ENCODE data around the gene NPAS3.

The NPAS3 gene

DNA sequence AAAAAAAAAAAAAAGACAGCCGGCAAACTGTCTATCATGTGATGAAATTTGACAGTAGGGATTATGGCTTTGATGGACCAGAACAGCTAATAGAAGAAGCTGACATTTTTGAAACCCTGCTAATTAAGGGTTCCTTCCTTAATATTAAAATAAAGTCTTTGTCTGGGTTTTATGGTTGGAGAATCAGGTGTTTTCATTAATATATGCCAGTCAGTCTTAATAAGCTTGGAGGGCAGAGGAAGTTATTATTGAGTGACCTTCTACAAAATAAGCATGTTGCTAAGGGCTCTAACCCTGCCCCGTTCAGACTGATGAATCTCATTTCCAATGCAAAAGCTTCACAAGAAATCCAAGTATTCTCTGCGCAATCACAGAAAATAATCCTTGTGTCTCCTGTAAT, 722.4 kb downstream of the NPAS3 start:
- Mint-ChIP-seq H3K36me3 (ENCODE audit: low read depth) (no peaks in the 10 kb centered on the region), H3K27me3 (no peaks in the 10 kb centered on the region), H3K9me3 (no peaks in the 10 kb centered on the region), H3K4me3 (no peak overlapping the region), H3K4me1 (ENCODE audit: low read depth) (no peaks in the 10 kb centered on the region), H3K27ac (no peak overlapping the region)
- no peak for DNase-seq

DNA sequence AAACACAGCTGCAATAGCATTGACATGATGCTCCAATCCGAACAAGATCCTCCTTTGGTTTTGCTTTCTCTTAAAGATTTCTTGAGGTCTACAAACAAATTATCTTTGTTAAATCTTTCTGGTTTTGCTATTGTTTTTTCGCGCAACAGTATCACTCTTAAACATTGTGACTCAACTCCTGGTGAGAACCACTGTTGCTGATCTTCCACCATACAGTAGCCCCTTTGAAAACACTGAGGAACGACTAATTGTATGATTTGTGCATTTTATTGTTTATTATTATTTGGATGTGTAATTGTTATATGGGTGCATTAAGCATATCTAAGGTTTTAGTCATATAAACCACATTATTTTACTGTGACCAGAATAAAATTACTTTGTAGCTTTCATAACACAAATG, 729.4 kb downstream of the NPAS3 start:
- H3K4me1 Mint-ChIP-seq (ENCODE audit: low read depth), result no peaks in the 10 kb centered on the region
- DNase-seq, result no peak
- H3K27ac Mint-ChIP-seq, result no peak overlapping the region
- H3K36me3 Mint-ChIP-seq (ENCODE audit: low read depth), result no peaks in the 10 kb centered on the region
- H3K4me3 Mint-ChIP-seq, result no peak overlapping the region
- no peaks in the 10 kb centered on the region for H3K9me3 Mint-ChIP-seq
- H3K27me3 Mint-ChIP-seq, result no peaks in the 10 kb centered on the region

DNA sequence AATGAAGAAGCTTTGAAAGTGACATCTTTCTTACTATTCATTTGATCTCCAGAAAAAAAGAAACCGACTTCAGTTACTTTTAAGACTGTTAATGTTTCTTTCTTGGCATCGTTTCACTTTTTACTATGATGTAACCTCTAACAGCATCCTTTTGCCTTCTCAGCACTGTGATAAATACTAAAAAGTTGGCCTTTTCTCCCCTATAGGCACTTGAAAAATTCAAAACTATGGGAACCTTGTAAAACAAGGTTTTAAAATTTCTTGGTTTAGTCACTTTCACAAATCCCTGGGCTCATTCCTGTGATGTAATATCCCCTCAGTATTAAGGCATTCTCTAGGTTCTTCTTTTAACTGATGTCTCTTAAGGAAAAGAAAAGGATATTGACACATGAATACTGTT, 730.4 kb downstream of the NPAS3 start:
- Mint-ChIP-seq H3K9me3 (no peaks in the 10 kb centered on the region), H3K4me1 (ENCODE audit: low read depth) (no peaks in the 10 kb centered on the region), H3K27me3 (peaks cover under 1% of the 10 kb centered on the region), H3K36me3 (ENCODE audit: low read depth) (no peaks in the 10 kb centered on the region), H3K27ac (no peak overlapping the region), H3K4me3 (no peak overlapping the region)
- DNase-seq, result no peak

DNA sequence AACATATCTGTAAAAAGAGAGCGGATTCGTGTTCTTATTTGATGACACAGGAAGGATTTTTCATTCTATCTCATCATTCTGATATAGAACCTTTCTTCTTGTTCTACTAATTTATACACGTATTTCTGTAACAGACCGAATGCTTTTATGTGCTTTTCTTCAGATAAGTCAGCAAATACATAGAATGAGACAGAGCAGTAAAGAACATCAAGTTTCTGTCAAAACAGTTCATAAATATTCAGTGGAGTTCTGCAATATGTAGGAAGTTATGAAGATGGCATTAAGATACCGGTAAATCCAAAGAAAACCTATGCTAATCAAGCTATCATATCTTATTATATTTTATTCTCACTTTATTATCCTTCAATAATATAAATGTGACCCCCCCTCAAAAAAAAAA, 731.6 kb downstream of the NPAS3 start:
- Mint-ChIP-seq H3K4me1 (ENCODE audit: low read depth) (no peaks in the 10 kb centered on the region), H3K27me3 (peaks cover 2% of the 10 kb centered on the region), H3K9me3 (no peaks in the 10 kb centered on the region), H3K36me3 (ENCODE audit: low read depth) (no peaks in the 10 kb centered on the region), H3K27ac (no peak overlapping the region), H3K4me3 (no peak overlapping the region)
- DNase-seq, result no peak

DNA sequence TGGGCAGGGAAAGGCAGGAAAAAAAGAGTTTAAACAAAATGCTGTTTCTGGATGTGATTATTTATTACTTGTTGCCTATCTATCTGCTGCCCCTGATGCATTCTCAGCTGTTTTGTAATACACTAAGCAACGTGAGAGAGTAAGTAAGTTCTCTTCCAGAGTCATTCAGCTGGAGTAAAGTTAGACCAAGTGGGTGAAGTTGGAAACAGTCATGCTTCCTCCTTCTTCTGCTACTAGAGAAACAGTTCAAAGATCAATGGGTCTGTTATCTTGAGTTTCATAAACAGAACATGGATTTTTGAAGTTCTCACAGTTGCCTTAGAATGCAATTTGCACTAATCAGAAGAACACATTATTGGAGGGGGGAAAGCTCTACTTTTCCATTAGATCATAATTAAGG, 732.9 kb downstream of the NPAS3 start:
- Mint-ChIP-seq H3K27me3 (peaks cover 2% of the 10 kb centered on the region), H3K27ac (no peak overlapping the region), H3K4me3 (no peak overlapping the region), H3K4me1 (ENCODE audit: low read depth) (no peaks in the 10 kb centered on the region), H3K9me3 (no peaks in the 10 kb centered on the region), H3K36me3 (ENCODE audit: low read depth) (no peaks in the 10 kb centered on the region)
- no peak for DNase-seq

DNA sequence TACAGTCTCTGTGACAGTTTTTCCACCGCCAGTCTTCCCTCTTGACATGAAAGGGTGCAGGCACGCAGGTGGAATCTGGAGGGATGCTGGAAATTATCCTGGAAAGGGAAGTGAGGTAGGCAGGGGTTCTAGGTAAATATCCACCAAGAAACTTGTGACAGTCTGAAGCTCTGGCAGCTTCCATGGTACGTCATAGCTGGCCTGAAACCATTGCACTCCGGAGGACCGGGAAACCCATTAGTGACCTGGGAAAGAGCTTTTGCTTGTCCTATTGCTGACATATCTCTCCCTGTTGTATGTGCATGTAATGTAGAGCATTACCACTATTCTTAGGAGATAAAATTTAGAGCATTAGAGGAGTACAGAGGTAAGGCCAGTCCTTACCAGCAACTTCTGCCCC, 736.2 kb downstream of the NPAS3 start:
- no peak overlapping the region for H3K4me3 Mint-ChIP-seq
- no peaks in the 10 kb centered on the region for H3K4me1 Mint-ChIP-seq (ENCODE audit: low read depth)
- no peak for DNase-seq
- H3K27ac Mint-ChIP-seq, result no peak overlapping the region
- H3K27me3 Mint-ChIP-seq, result peaks cover 2% of the 10 kb centered on the region
- H3K36me3 Mint-ChIP-seq (ENCODE audit: low read depth), result no peaks in the 10 kb centered on the region
- no peaks in the 10 kb centered on the region for H3K9me3 Mint-ChIP-seq

DNA sequence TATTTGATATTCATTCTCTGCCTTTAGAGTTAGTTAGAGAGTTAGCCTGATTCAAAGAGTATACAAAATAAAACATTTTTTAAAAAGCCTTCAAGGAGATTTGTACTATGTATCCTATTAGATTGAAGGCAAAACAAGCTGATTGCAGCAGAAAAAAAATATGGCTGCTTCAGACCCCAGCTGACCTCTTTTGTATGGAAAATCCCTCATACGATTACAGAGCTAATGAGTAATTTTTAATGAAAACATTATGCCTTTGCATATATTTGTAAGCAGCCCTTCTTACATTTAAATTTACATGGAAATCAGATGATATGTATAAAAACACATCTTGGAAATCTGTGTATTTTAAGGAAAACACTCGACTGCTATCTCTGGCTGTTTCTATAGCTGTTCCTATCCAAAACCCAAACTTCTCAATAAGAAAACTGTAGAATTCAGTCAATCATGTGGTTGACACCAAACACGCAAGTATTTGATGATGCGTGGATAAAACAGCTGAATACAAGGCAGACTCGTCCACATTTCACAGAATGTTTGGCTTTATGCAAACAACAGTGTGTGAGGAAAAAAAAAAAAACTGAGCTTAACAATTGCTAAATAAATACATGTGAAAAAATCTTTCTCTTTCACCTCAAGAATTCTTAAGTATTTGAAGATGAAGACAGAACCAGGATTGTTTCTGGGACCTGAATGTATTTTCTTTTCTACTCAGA, 736.9 kb downstream of the NPAS3 start:
- Mint-ChIP-seq H3K4me1 (ENCODE audit: low read depth) (no peaks in the 10 kb centered on the region), H3K4me3 (no peak overlapping the region), H3K27ac (no peak overlapping the region), H3K36me3 (ENCODE audit: low read depth) (no peaks in the 10 kb centered on the region), H3K9me3 (no peaks in the 10 kb centered on the region), H3K27me3 (peaks cover 2% of the 10 kb centered on the region)
- DNase-seq, result no peak

DNA sequence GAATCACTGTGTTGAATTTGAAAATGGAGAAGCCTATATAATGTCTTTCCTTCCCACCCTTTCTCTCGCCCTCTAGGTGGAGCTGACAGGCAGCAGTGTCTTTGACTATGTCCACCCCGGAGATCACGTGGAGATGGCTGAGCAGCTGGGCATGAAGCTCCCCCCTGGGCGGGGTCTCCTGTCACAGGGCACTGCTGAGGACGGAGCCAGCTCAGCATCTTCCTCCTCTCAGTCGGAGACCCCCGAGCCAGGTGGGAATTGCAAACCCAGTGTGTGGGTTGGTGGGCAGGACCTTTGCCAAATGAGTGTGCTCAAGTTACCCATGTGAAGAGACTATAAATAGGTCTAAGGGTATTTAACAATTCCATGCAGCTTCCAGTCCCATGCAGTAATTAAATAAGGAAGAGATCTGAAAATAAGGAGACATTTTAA, 737.5 kb downstream of the NPAS3 start:
- Mint-ChIP-seq H3K27ac (no peak overlapping the region), H3K36me3 (ENCODE audit: low read depth) (no peaks in the 10 kb centered on the region), H3K4me1 (ENCODE audit: low read depth) (no peaks in the 10 kb centered on the region), H3K4me3 (no peak overlapping the region), H3K27me3 (peaks cover 2% of the 10 kb centered on the region), H3K9me3 (no peaks in the 10 kb centered on the region)
- DNase-seq, result no peak

DNA sequence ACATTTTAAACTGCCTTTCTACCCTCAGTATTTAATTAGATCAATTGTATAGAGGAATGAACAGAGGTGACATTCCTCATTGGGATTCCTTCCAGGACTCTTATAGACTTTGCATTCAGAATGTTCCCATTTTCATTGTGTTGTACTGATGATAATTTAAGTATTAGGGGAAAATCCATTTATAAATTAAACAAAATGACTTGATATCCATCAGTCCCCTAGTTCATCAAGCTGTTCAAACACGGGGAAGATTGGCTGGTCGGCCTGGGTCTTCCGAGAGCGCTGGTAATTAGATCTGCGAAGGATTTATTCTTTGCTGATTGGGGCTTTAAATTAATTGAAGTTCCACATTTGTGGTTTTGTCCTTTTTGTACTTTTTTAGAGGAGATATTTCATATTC, 738.2 kb downstream of the NPAS3 start:
- H3K9me3 Mint-ChIP-seq, result no peaks in the 10 kb centered on the region
- no peak overlapping the region for H3K27ac Mint-ChIP-seq
- no peak for DNase-seq
- H3K27me3 Mint-ChIP-seq, result peaks cover 2% of the 10 kb centered on the region
- no peaks in the 10 kb centered on the region for H3K4me1 Mint-ChIP-seq (ENCODE audit: low read depth)
- no peak overlapping the region for H3K4me3 Mint-ChIP-seq
- H3K36me3 Mint-ChIP-seq (ENCODE audit: low read depth), result no peaks in the 10 kb centered on the region

DNA sequence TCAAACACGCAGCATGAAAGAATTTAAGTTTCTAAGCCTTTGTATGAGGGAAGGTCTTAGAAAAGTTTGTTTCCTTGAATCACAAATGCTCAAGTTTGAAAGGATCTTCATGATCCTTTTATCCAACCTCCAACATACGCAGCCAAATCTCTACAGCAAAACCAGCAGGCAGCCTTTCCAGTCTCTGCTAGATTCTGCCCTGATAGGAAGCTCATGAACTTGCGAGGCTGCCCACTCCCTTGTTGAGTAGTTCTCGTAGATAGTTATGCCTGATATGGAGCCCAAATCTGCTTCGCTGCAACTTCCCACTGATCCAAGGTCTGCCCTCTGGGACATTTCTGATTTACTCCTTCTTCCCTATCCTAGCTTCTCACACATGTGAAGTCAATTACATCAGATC, 739.3 kb downstream of the NPAS3 start:
- Mint-ChIP-seq H3K4me1 (ENCODE audit: low read depth) (no peaks in the 10 kb centered on the region), H3K9me3 (no peaks in the 10 kb centered on the region), H3K27ac (no peak overlapping the region), H3K27me3 (peaks cover 2% of the 10 kb centered on the region), H3K4me3 (no peak overlapping the region), H3K36me3 (ENCODE audit: low read depth) (no peaks in the 10 kb centered on the region)
- DNase-seq, result no peak

DNA sequence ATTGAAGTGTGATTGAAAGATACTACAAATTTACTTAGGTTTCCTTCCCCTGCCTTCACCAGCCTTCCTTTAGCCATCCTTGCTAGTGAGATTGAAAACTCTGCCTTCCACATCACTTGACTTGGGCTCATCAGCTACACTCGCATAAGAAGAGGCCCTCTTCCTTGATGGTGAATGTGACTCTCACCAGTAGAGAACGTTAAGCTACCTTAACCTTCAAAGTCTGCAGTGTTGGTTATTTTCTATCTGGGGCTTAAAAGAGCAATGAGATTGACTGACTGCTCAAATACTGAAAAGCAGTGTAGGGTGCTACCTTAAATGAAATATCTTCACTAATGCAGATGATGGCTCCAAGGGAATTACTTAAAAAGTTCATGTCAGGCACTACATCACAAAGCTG, 740.3 kb downstream of the NPAS3 start:
- H3K27ac Mint-ChIP-seq, result no peak overlapping the region
- peaks cover 2% of the 10 kb centered on the region for H3K27me3 Mint-ChIP-seq
- H3K36me3 Mint-ChIP-seq (ENCODE audit: low read depth), result no peaks in the 10 kb centered on the region
- no peak for DNase-seq
- no peaks in the 10 kb centered on the region for H3K9me3 Mint-ChIP-seq
- H3K4me1 Mint-ChIP-seq (ENCODE audit: low read depth), result no peaks in the 10 kb centered on the region
- H3K4me3 Mint-ChIP-seq, result no peak overlapping the region

DNA sequence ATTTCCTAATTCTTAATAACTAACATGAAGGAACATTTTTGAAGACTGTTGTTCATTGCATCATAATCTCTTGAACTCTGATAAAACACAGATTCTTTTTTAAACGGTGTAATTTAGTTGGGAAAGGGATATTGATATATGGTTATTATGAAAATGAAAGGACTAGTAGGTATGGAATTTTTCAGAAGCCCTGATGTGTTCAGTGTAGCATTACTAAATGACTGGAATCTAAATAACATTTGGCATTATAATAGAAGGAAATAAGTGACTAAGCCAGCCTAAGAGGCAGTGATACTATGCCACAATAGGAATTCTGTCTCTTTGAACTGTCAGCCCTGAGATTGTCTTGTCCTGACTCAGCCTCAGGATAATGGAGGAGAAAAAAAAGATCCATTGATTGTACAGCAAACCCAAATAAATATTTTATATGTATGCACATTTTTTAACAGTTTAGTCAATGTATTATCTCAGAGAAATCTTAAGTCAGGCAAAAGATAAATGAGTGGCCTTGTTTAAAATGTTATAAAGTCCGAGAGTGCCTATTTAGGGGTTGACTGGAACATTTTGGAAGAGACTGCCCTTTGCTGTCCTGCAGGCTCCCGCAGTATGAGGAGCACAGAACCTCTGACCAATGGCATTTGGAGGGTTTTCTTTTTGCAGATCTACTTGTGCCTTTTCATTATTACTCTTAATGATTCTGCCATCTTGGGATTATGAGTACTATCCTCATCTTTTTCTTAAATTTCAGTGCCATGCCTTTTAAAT, 741.0 kb downstream of the NPAS3 start:
- Mint-ChIP-seq H3K36me3 (ENCODE audit: low read depth) (no peaks in the 10 kb centered on the region), H3K27ac (no peak overlapping the region), H3K9me3 (no peaks in the 10 kb centered on the region), H3K4me1 (ENCODE audit: low read depth) (no peaks in the 10 kb centered on the region), H3K27me3 (no peaks in the 10 kb centered on the region), H3K4me3 (no peak overlapping the region)
- no peak for DNase-seq

DNA sequence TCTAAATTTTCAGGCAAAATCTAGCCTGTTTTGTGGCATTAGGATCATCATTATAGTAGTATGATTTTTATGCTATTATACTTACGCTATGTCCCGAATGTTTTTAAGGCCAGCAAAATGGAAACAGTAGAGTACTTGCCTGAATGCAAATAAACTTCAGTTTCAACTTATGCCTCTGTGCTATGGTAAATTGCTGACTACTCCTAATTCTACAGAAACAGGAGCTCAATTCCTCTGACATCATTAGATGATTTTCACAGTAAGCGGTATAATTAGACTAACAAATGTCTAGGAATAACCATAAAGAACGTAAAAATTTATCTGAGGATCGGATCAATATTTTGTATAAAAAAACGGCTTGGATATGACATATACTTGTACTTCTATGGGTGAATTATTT, 742.2 kb downstream of the NPAS3 start:
- no peak for DNase-seq
- Mint-ChIP-seq H3K4me1 (ENCODE audit: low read depth) (no peaks in the 10 kb centered on the region), H3K4me3 (no peak overlapping the region), H3K27ac (no peak overlapping the region), H3K9me3 (no peaks in the 10 kb centered on the region), H3K27me3 (no peaks in the 10 kb centered on the region), H3K36me3 (ENCODE audit: low read depth) (no peaks in the 10 kb centered on the region)

DNA sequence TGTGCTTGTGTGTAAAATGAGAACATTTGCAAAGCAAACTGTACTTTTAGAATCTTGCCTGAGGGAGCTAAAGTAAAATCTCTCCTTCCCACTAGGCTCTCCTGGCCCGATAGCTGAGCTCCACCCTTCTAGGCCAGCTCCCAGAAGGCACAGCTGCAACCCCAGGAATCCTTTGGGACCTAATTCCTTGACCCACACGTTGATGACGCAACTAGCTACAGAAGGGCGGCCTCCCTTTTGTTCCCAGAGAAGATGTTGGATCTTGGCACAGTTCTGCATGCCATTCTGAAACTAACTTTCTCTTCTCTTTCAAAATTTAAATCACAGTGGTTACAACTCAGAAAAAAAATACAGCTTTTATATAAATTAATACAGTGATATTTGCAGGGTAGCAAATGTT, 744.1 kb downstream of the NPAS3 start:
- Mint-ChIP-seq H3K27ac (no peak overlapping the region), H3K9me3 (no peaks in the 10 kb centered on the region), H3K4me1 (ENCODE audit: low read depth) (no peaks in the 10 kb centered on the region), H3K4me3 (no peak overlapping the region), H3K36me3 (ENCODE audit: low read depth) (no peaks in the 10 kb centered on the region), H3K27me3 (no peaks in the 10 kb centered on the region)
- DNase-seq, result no peak

DNA sequence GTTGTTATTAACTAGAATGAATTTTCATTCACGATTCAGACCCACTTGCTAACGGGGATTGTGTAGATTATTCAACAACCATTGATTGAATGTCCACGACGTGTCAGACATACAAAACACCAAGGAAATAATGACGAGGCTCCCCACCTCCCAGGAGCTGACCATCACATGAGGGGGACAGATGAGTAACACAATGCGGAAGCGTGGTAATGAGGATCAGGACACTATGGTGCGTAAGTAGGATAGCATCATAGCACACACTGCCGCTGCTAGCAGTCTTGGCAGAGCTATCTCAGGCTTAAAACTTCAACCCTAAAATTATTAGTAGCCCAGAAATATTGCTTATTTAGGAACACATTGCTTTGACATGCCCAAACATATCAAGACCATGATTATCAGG, 746.3 kb downstream of the NPAS3 start:
- no peaks in the 10 kb centered on the region for H3K27me3 Mint-ChIP-seq

More for the DNA sequence above, 746.3 kb downstream of the NPAS3 start:
- no peaks in the 10 kb centered on the region for H3K4me1 Mint-ChIP-seq (ENCODE audit: low read depth)
- H3K36me3 Mint-ChIP-seq (ENCODE audit: low read depth), result no peaks in the 10 kb centered on the region
- no peak for DNase-seq
- no peaks in the 10 kb centered on the region for H3K9me3 Mint-ChIP-seq
- H3K4me3 Mint-ChIP-seq, result no peak overlapping the region
- H3K27ac Mint-ChIP-seq, result no peak overlapping the region
